Esophagus muscularis mucosa (tissue), 4 donors: ENCODE measurements around the gene PRPF6. TPM values are rescaled to one million over a fixed set of nuclear protein-coding genes. Genes with fewer than 3 reads are reported as not detected.

ENCODE experiments used
- DNase-seq: peaks from one replicate; pipeline ENCODE4 v3.0.0-alpha.2; 2017; ENCODE audit errors: extremely low spot score
- H3K27ac ChIP-seq, 4 donors: fragments of 200-600 bp; sonication (generic); replicated peaks in 1 of 4; 1 replicate in 3 of 4; 2 replicates in 1 of 4; pipeline ENCODE4 v1.5.1; 2016 to 2019; ENCODE audit warnings: mild to moderate bottlenecking in 1 of 4
- H3K27me3 ChIP-seq, 4 donors: fragments of 200-600 bp; sonication (generic); one replicate each; pipeline versions ENCODE4 v1.5.1 to v1.6.0; 2016 to 2019
- H3K36me3 ChIP-seq, 4 donors: fragments of 200-600 bp; sonication (generic); one replicate each; pipeline ENCODE4 v1.5.1; 2016 to 2019
- H3K4me1 ChIP-seq, 4 donors: fragments of 200-600 bp; sonication (generic); one replicate each; pipeline ENCODE4 v1.5.1; 2016 to 2019
- H3K4me3 ChIP-seq, 4 donors: fragments of 200-600 bp; sonication (generic); 1 replicate in 2 of 4; 2 replicates in 2 of 4; pipeline ENCODE4 v1.5.1; 2016 to 2019; ENCODE audit warnings: mild to moderate bottlenecking in 4 of 4, moderate library complexity in 1 of 4
- H3K9me3 ChIP-seq, 4 donors: fragments of 200-600 bp; sonication (generic); 1 replicate in 3 of 4; 2 replicates in 1 of 4; pipeline ENCODE4 v1.5.1; 2016 to 2019
- EP300 ChIP-seq: sonication (generic); formaldehyde crosslinking; IDR thresholded peaks from one replicate; pipeline ENCODE4 v1.6.1; 2017; ENCODE audit warnings: antibody characterized with exemption
- POLR2A ChIP-seq: fragments of 450-650 bp; IDR thresholded peaks from one replicate; pipeline ENCODE4 v1.6.1; 2017; ENCODE audit warnings: antibody characterized with exemption, moderate library complexity, mild to moderate bottlenecking, low read depth
- POLR2AphosphoS5 ChIP-seq, 2 donors: sonication (generic); formaldehyde crosslinking; IDR thresholded peaks; one replicate each; pipeline ENCODE4 v1.6.1; 2017; ENCODE audit warnings: antibody characterized with exemption in 2 of 2
- WGBS: methylation state at CpG from one replicate; pipeline ENCODE4 v1.1.5; 2018; 5-methylcytosine and 5-hydroxymethylcytosine counted together
- intact Hi-C: fragments of 100-400 bp; cut with DNase I; formaldehyde crosslinking; loops from one replicate; pipeline ENCODE4 v1.15.1; 2023
- total RNA-seq, 4 donors: library from RNA; depleted of rRNA; stranded (reverse); fragments of >200 nt; gene quantifications; one replicate each; pipeline versions ENCODE4 v1.1.0 to v1.2.1, GENCODE V29; 2016
- TF ChIP-seq, protein P1 (sequence below), 3 experiments: fragments of 200-600 bp in 2 of 3; fragments of 450-650 bp in 1 of 3; sonication (generic) in 2 of 3; IDR thresholded peaks; one replicate each; pipeline ENCODE4 v1.5.1; 2017 to 2019; ENCODE audit warnings: antibody characterized with exemption in 3 of 3, mild to moderate bottlenecking in 2 of 3, moderate library complexity in 1 of 3

The PRPF6 gene, protein sequence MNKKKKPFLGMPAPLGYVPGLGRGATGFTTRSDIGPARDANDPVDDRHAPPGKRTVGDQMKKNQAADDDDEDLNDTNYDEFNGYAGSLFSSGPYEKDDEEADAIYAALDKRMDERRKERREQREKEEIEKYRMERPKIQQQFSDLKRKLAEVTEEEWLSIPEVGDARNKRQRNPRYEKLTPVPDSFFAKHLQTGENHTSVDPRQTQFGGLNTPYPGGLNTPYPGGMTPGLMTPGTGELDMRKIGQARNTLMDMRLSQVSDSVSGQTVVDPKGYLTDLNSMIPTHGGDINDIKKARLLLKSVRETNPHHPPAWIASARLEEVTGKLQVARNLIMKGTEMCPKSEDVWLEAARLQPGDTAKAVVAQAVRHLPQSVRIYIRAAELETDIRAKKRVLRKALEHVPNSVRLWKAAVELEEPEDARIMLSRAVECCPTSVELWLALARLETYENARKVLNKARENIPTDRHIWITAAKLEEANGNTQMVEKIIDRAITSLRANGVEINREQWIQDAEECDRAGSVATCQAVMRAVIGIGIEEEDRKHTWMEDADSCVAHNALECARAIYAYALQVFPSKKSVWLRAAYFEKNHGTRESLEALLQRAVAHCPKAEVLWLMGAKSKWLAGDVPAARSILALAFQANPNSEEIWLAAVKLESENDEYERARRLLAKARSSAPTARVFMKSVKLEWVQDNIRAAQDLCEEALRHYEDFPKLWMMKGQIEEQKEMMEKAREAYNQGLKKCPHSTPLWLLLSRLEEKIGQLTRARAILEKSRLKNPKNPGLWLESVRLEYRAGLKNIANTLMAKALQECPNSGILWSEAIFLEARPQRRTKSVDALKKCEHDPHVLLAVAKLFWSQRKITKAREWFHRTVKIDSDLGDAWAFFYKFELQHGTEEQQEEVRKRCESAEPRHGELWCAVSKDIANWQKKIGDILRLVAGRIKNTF
- total RNA-seq, result 10 to 100 TPM; 46.1 to 64.9 (median 58.7) TPM

DNA sequence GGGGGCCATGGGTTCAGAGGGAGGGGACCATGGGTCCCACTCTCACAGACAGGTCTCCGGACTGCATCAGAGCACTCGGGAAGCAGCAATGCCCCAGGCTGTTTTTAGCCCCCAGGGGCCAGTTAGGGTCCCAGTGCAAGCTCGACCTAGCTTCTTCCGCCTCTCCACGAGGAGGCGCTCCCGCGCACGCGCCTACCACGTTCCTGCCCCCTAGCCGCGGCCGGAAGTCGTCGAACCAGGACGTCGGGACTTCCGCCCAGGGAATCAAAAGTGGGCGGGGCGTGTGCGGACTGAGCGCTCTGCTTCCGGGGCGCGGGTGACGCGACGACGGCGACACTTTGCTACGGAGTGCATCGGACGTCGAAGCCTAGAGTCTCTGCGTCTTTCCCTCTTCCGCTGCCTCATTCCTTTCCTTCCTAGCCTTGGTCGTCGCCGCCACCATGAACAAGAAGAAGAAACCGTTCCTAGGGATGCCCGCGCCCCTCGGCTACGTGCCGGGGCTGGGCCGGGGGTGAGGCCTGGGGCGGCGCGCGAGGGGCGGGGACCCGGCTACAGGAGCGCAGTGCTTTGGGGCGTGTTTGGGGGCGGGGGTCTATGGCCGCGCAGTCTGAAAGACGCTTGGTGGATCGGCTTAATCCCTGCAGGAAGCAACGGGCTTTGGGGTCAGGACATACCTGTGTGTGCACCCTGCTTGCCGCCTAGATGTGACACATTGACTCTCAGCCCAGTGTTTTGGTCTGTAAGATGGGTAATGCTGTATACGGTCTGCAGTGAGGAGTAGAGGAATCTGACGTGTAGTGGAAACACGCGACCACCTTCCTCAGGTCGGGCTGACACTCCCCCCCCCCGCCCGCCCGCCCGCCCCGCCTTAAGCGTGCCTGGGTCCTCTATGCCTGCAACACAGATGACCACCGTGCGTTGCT lies at the start of gene PRPF6:
PRPF6 (plus strand) TSS at position 327 of the 923 bp plus-strand sequence; CDS start at position 441, 114 bp downstream.
- WGBS, result 1% methylated on average over 26 of the region's 75 CpGs
- DNase-seq, result peak; percentile 97
- Histone ChIP-seq H3K27me3 (peaks cover 0 to 3% (median 0%) of the 10 kb centered on the region in 4 donors), H3K4me3 (peak within 1 kb of the TSS; percentile 88 to 99 (median 95)), H3K9me3 (no peaks in the 10 kb centered on the region), H3K27ac (peak within 1 kb of the TSS; percentile 85 to 92 (median 88)), H3K4me1 (peaks cover 36 to 57% (median 47%) of the 10 kb centered on the region in 4 donors), H3K36me3 (peaks cover 20 to 37% (median 32%) of the 10 kb centered on the region in 4 donors)
- intact Hi-C loops, result no loop called here
- no peak for TF ChIP-seq POLR2A
- peak; percentile 97 to 98 for TF ChIP-seq POLR2AphosphoS5 (IDR thresholded peaks at IDR 0.05)
- TF ChIP-seq, protein P1, sequence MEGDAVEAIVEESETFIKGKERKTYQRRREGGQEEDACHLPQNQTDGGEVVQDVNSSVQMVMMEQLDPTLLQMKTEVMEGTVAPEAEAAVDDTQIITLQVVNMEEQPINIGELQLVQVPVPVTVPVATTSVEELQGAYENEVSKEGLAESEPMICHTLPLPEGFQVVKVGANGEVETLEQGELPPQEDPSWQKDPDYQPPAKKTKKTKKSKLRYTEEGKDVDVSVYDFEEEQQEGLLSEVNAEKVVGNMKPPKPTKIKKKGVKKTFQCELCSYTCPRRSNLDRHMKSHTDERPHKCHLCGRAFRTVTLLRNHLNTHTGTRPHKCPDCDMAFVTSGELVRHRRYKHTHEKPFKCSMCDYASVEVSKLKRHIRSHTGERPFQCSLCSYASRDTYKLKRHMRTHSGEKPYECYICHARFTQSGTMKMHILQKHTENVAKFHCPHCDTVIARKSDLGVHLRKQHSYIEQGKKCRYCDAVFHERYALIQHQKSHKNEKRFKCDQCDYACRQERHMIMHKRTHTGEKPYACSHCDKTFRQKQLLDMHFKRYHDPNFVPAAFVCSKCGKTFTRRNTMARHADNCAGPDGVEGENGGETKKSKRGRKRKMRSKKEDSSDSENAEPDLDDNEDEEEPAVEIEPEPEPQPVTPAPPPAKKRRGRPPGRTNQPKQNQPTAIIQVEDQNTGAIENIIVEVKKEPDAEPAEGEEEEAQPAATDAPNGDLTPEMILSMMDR (IDR thresholded peaks at IDR 0.05), result peak; percentile 82 to 87 (median 85)
- no peak for TF ChIP-seq EP300

DNA sequence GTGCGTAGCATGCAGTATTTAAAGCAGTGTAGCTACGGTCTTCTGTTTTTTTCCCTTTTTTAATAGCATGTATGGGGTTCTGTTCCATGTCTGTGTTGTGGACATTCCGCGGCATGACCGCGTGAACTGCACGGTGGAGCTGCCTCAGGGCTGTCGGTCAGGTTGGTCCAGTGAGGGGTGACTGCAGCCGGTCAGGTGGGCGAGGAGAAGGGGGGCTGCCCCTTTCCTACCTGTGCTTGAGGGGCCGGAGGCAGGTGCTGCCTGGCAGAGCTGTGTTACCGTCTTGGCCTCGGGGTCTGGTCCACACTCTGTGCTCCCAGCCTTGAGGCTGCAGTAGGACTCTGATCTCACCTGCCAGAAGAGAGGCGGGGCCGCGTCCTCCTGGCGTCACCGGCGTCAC lies 49.2 kb upstream of the PRPF6 start:
- H3K4me1 ChIP-seq, result peaks cover 0 to 11% (median 0%) of the 10 kb centered on the region in 4 donors
- WGBS, result 97% methylated on average over 9 of the region's 19 CpGs
- H3K4me3 ChIP-seq, result no peak overlapping the region
- no peaks in the 10 kb centered on the region for H3K27me3 ChIP-seq
- H3K27ac ChIP-seq, result no peak overlapping the region
- TF ChIP-seq, protein P1 (IDR thresholded peaks at IDR 0.05), result no peak
- TF ChIP-seq EP300, result no peak
- TF ChIP-seq POLR2A, result no peak
- no peak for TF ChIP-seq POLR2AphosphoS5 (IDR thresholded peaks at IDR 0.05)
- DNase-seq, result no peak
- no peaks in the 10 kb centered on the region for H3K9me3 ChIP-seq
- intact Hi-C loops, result no loop called here
- peaks cover 42 to 92% (median 84%) of the 10 kb centered on the region in 4 donors for H3K36me3 ChIP-seq

DNA sequence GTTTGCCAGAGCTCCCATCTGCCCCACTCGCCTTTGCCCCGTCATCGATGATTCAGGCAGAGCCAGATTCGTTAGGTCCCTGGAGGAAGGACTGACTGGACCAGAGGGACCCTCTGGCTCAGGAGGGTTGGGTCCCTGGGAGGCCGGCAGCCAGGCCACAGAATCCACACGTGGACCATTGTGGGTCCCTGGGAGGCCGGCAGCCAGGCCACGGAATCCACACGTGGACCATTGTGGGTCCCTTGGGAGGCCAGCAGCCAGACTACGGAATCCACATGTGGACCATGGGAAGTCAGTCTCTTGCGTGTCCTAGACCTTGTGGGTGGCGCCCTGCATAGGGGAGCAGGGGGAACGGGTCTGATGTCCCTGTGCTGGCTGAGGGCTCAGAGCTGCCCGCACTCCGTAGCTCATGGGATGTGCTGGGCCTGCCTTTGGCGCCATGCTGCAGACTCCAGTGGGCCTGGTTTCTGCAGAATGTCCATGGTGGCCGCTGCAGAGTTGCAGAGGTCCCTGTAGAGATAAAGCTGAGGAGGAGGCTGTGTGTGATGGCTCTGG lies 48.2 kb upstream of the PRPF6 start:
- Histone ChIP-seq H3K27ac (no peak overlapping the region), H3K9me3 (no peaks in the 10 kb centered on the region), H3K36me3 (peaks cover 42 to 88% (median 85%) of the 10 kb centered on the region in 4 donors), H3K4me3 (no peak overlapping the region), H3K27me3 (no peaks in the 10 kb centered on the region), H3K4me1 (peaks cover 0 to 11% (median 0%) of the 10 kb centered on the region in 4 donors)
- WGBS, result 89% methylated on average over 16 of the region's 17 CpGs
- no peak for DNase-seq
- TF ChIP-seq EP300 (no peak), POLR2A (no peak), POLR2AphosphoS5 (IDR thresholded peaks at IDR 0.05) (no peak)
- TF ChIP-seq, protein P1 (IDR thresholded peaks at IDR 0.05), result no peak
- intact Hi-C loops, result no loop called here

DNA sequence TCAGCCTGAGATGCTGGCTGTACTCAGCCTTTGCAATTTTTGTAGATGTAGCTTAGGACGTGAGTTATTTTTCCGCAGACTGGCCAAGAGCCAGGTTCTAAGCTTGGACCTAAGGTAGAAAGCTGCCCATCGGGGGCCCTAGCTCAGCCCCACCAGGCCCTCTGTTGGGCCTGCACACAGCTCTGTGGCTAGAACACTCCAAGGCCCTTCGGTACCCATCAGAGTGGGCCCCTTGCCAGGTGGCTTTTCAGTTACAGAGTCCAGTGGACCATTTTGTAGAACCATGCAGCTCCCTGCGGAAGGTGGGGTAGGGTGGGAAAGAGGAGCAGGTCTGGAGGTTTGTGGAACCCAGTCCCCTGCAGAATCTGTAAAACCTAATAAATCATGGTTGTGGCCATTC lies 47.3 kb upstream of the PRPF6 start:
- no peak for DNase-seq
- Histone ChIP-seq H3K27me3 (no peaks in the 10 kb centered on the region), H3K4me1 (peaks cover 0 to 15% (median 0%) of the 10 kb centered on the region in 4 donors), H3K27ac (no peak overlapping the region), H3K9me3 (no peaks in the 10 kb centered on the region), H3K36me3 (peaks cover 34 to 87% (median 83%) of the 10 kb centered on the region in 4 donors), H3K4me3 (no peak overlapping the region)
- 67% methylated on average over 5 of the region's 5 CpGs for WGBS
- TF ChIP-seq POLR2A (no peak), POLR2AphosphoS5 (IDR thresholded peaks at IDR 0.05) (no peak), EP300 (no peak)
- TF ChIP-seq, protein P1 (IDR thresholded peaks at IDR 0.05), result no peak
- intact Hi-C loops, result no loop called here
